IMR-90 (cell line): Measurements from ENCODE around the gene C2CD4C. TPM values are rescaled to one million over a fixed set of nuclear protein-coding genes. Genes with fewer than 3 reads are reported as not detected.

ENCODE experiments used
- ATAC-seq: fragments of 200-7000 bp; cut with Tn5 transposase; 2 replicates; pipeline ENCODE4 v1.9.1; 2020; ENCODE audit warnings: low read depth, mild to moderate bottlenecking, moderate library complexity
- BruUV-seq: library from RNA; stranded (reverse); fragments of 400-500 nt; replicated peaks from 2 replicates; lab custom pipeline; 2021; lab: Mats Ljungman, UMichigan
- CTCF ChIA-PET: fragments of 300-600 bp; formaldehyde crosslinking; extraction: SDS; loops from one replicate; lab custom pipeline; 2021; ENCODE audit warnings: antibody characterized with exemption; lab: Yijun Ruan, JAX
- POLR2A ChIA-PET: fragments of 300-600 bp; sonication (Branson Sonifier 250); formaldehyde crosslinking; loops from one replicate; lab custom pipeline; 2022; ENCODE audit warnings: antibody characterized with exemption; ENCODE audit not compliant: unreplicated experiment; lab: Charles Lee
- DNase-seq: peaks from one replicate; pipeline ENCODE4 v3.0.0; 2013
- H2AFZ ChIP-seq: replicated peaks from 2 replicates; pipeline ENCODE3; 2013; ENCODE audit warnings: low read length, mild to moderate bottlenecking; ENCODE audit not compliant: poor library complexity
- H2AK5ac ChIP-seq: 2 replicates; pipeline ENCODE4 v1.6.1; 2013; ENCODE audit warnings: low read depth, low read length, inconsistent platforms
- H2AK9ac ChIP-seq: replicated peaks from 2 replicates; pipeline ENCODE3; 2013; ENCODE audit warnings: mild to moderate bottlenecking, low read depth, low read length, moderate library complexity; ENCODE audit not compliant: poor library complexity
- H2BK120ac ChIP-seq: 2 replicates; pipeline ENCODE4 v1.6.1; 2013; ENCODE audit warnings: low read depth, low read length, inconsistent platforms
- H2BK15ac ChIP-seq: 3 replicates; pipeline ENCODE4 v1.6.1; 2013; ENCODE audit warnings: low read depth, low read length, inconsistent platforms
- H2BK20ac ChIP-seq: 2 replicates; pipeline ENCODE4 v1.6.1; 2013; ENCODE audit warnings: low read depth, mild to moderate bottlenecking, inconsistent platforms, low read length, moderate library complexity
- H2BK5ac ChIP-seq: 2 replicates; pipeline ENCODE4 v1.6.1; 2013; ENCODE audit warnings: mild to moderate bottlenecking, low read depth, low read length, inconsistent platforms; ENCODE audit not compliant: poor library complexity, severe bottlenecking
- H3K14ac ChIP-seq: replicated peaks from 2 replicates; pipeline ENCODE4 v1.6.1; 2013; ENCODE audit warnings: low read depth, low read length, inconsistent platforms
- H3K18ac ChIP-seq: 2 replicates; pipeline ENCODE4 v1.6.1; 2013; ENCODE audit warnings: low read depth, low read length, control low read depth
- H3K23ac ChIP-seq: 2 replicates; pipeline ENCODE4 v1.6.1; 2013; ENCODE audit warnings: low read depth, low read length, inconsistent platforms
- H3K27ac ChIP-seq: 2 replicates; pipeline ENCODE4 v1.5.1; 2013; ENCODE audit warnings: mild to moderate bottlenecking, control low read depth, low read length; ENCODE audit not compliant: insufficient read depth
- H3K27me3 ChIP-seq: 2 replicates; pipeline ENCODE4 v1.6.1; 2013; ENCODE audit warnings: low read length; ENCODE audit not compliant: control insufficient read depth, insufficient read depth
- H3K36me3 ChIP-seq: 2 replicates; pipeline ENCODE4 v1.6.1; 2013; ENCODE audit warnings: low read length, mixed read lengths; ENCODE audit not compliant: control insufficient read depth, insufficient read depth
- H3K4ac ChIP-seq: 2 replicates; pipeline ENCODE4 v1.6.1; 2013; ENCODE audit warnings: low read depth, low read length, inconsistent platforms
- H3K4me1 ChIP-seq: 2 replicates; pipeline ENCODE4 v1.6.1; 2013; ENCODE audit warnings: low read length, mixed read lengths; ENCODE audit not compliant: control insufficient read depth, insufficient read depth
- H3K4me2 ChIP-seq: 2 replicates; pipeline ENCODE4 v1.6.1; 2013; ENCODE audit warnings: low read depth, mild to moderate bottlenecking, control low read depth, low read length, moderate library complexity
- H3K4me3 ChIP-seq: 2 replicates; pipeline ENCODE4 v1.5.1; 2013; ENCODE audit warnings: low read depth, mild to moderate bottlenecking, control low read depth, low read length, moderate library complexity; ENCODE audit not compliant: insufficient read depth
- H3K56ac ChIP-seq: 2 replicates; pipeline ENCODE4 v1.6.1; 2013; ENCODE audit warnings: low read length, inconsistent platforms; ENCODE audit not compliant: insufficient read depth; ENCODE audit errors: extremely low read depth
- H3K79me1 ChIP-seq, 2 experiments: 2 replicates each; pipeline ENCODE4 v1.6.1; 2013; ENCODE audit warnings: low read length in 2 of 2, inconsistent platforms in 1 of 2, low read depth in 1 of 2
- H3K9ac ChIP-seq: 2 replicates; pipeline ENCODE4 v1.6.1; 2013; ENCODE audit warnings: low read depth, low read length, control low read depth
- H3K9me1 ChIP-seq: 2 replicates; pipeline ENCODE4 v1.6.1; 2013; ENCODE audit warnings: low read length, inconsistent platforms; ENCODE audit not compliant: insufficient read depth
- H3K9me3 ChIP-seq: 2 replicates; pipeline ENCODE4 v1.6.1; 2013; ENCODE audit warnings: low read length; ENCODE audit not compliant: control insufficient read depth, insufficient read depth
- H4K20me1 ChIP-seq: 2 replicates; pipeline ENCODE4 v1.6.1; 2013; ENCODE audit warnings: low read length, inconsistent platforms; ENCODE audit not compliant: insufficient read depth
- H4K5ac ChIP-seq: 2 replicates; pipeline ENCODE4 v1.6.1; 2013; ENCODE audit warnings: mild to moderate bottlenecking, low read depth, low read length, control low read depth
- H4K8ac ChIP-seq, 2 experiments: 2 replicates each; pipeline ENCODE4 v1.6.1; 2013; ENCODE audit warnings: low read depth in 2 of 2, low read length in 2 of 2, control low read depth in 1 of 2, inconsistent platforms in 1 of 2
- H4K91ac ChIP-seq: 2 replicates; pipeline ENCODE4 v1.6.1; 2013; ENCODE audit warnings: low read depth, low read length, inconsistent platforms; ENCODE audit not compliant: insufficient read depth
- BHLHE40 ChIP-seq: fragments of 150-350 bp; IDR thresholded peaks from 2 replicates; pipeline ENCODE4 v1.6.1; 2016; ENCODE audit warnings: mild to moderate bottlenecking, low read depth, low read length
- CEBPB ChIP-seq: IDR thresholded peaks from 2 replicates; pipeline ENCODE4 v1.6.1; 2012; ENCODE audit warnings: low read depth, low read length, improper control_type of control experiment
- CHD1 ChIP-seq: IDR thresholded peaks from 2 replicates; pipeline ENCODE4 v1.6.1; 2012; ENCODE audit warnings: low read depth, low read length, improper control_type of control experiment
- FOS ChIP-seq: fragments of 150-350 bp; IDR thresholded peaks from 2 replicates; pipeline ENCODE4 v1.6.1; 2016; ENCODE audit warnings: low read depth, low read length
- MAFK ChIP-seq: IDR thresholded peaks from 2 replicates; pipeline ENCODE4 v1.6.1; 2012; ENCODE audit warnings: low read depth, low read length, improper control_type of control experiment
- MXI1 ChIP-seq: IDR thresholded peaks from 2 replicates; pipeline ENCODE4 v1.6.1; 2012; ENCODE audit warnings: low read depth, mild to moderate bottlenecking, low read length, moderate library complexity, borderline replicate concordance
- NFE2L2 ChIP-seq: fragments of 150-350 bp; IDR thresholded peaks from 2 replicates; pipeline ENCODE4 v1.6.1; 2016; ENCODE audit warnings: low read depth, mild to moderate bottlenecking, low read length
- POLR2A ChIP-seq: IDR thresholded peaks from 2 replicates; pipeline ENCODE4 v1.6.1; 2012; ENCODE audit warnings: mild to moderate bottlenecking, low read depth, low read length
- RAD21 ChIP-seq: IDR thresholded peaks from 2 replicates; pipeline ENCODE4 v1.6.1; 2012; ENCODE audit warnings: low read length, improper control_type of control experiment
- RCOR1 ChIP-seq: IDR thresholded peaks from 2 replicates; pipeline ENCODE4 v1.6.1; 2012; ENCODE audit warnings: mild to moderate bottlenecking, low read length, improper control_type of control experiment; ENCODE audit not compliant: insufficient replicate concordance
- RFX5 ChIP-seq: IDR thresholded peaks from 2 replicates; pipeline ENCODE4 v1.8.0; 2012; ENCODE audit warnings: low read depth, mild to moderate bottlenecking, low read length, moderate library complexity
- SMC3 ChIP-seq: fragments of 150-350 bp; IDR thresholded peaks from 2 replicates; pipeline ENCODE4 v1.6.1; 2016; ENCODE audit warnings: low read depth, mild to moderate bottlenecking, antibody characterized with exemption, low read length, moderate library complexity
- WGBS, 2 experiments: methylation state at CpG; one replicate each; pipeline versions ENCODE4 v1.1.5 to v1.1.7; 2013; ENCODE audit warnings: missing lambda C conversion rate in 2 of 2; ENCODE audit not compliant: insufficient read length in 1 of 2; ENCODE audit errors: extremely low coverage in 2 of 2; 5-methylcytosine and 5-hydroxymethylcytosine counted together
- dilution Hi-C: fragments of 300-500 bp; cut with HindIII; formaldehyde crosslinking; loops from one replicate; pipeline ENCODE4 v1.14.3; 2018; ENCODE audit warnings: low sequenced_read_pairs; ENCODE audit not compliant: unreplicated experiment
- in situ Hi-C: fragments of 300-500 bp; cut with MboI; formaldehyde crosslinking; loops from 3 replicates; pipeline ENCODE4 v1.14.3; 2019; ENCODE audit warnings: low sequenced_read_pairs, inconsistent platforms, mixed read lengths
- intact Hi-C: fragments of 100-400 bp; cut with micrococcal nuclease; formaldehyde crosslinking; loops from 2 replicates; pipeline ENCODE4 v1.10.0; 2022
- polyA plus RNA-seq, 3 experiments: library from polyadenylated mRNA; depleted of rRNA; stranded (reverse); fragments of >200 nt; gene quantifications; 2 replicates each; pipeline ENCODE4 v1.2.3, GENCODE V29; 2012; ENCODE audit warnings: low replicate concordance in 1 of 3
- total RNA-seq: library from RNA; depleted of rRNA; stranded (reverse); fragments of >200 nt; gene quantifications from 2 replicates; pipeline ENCODE4 v1.2.3, GENCODE V29; 2012
- TF ChIP-seq, protein P1 (sequence below): fragments of 150-350 bp; IDR thresholded peaks from 2 replicates; pipeline ENCODE4 v1.6.1; 2016; ENCODE audit warnings: low read depth, mild to moderate bottlenecking, low read length, moderate library complexity, borderline replicate concordance
- TF ChIP-seq, protein P2 (sequence below): conservative IDR thresholded peaks from 2 replicates; pipeline ENCODE4 v1.5.1; 2012; ENCODE audit warnings: mild to moderate bottlenecking, low read depth, low read length, improper control_type of control experiment
- TF ChIP-seq, protein P3 (sequence below): fragments of 150-350 bp; IDR thresholded peaks from 2 replicates; pipeline ENCODE4 v1.6.1; 2017; ENCODE audit warnings: mild to moderate bottlenecking, antibody characterized with exemption, low read length, low read depth

The C2CD4C gene
- total and polyA plus RNA-seq, 2 of the 4 experiments (the other 2 are of a cell fraction) = under 0.01 to 0.07 TPM

DNA sequence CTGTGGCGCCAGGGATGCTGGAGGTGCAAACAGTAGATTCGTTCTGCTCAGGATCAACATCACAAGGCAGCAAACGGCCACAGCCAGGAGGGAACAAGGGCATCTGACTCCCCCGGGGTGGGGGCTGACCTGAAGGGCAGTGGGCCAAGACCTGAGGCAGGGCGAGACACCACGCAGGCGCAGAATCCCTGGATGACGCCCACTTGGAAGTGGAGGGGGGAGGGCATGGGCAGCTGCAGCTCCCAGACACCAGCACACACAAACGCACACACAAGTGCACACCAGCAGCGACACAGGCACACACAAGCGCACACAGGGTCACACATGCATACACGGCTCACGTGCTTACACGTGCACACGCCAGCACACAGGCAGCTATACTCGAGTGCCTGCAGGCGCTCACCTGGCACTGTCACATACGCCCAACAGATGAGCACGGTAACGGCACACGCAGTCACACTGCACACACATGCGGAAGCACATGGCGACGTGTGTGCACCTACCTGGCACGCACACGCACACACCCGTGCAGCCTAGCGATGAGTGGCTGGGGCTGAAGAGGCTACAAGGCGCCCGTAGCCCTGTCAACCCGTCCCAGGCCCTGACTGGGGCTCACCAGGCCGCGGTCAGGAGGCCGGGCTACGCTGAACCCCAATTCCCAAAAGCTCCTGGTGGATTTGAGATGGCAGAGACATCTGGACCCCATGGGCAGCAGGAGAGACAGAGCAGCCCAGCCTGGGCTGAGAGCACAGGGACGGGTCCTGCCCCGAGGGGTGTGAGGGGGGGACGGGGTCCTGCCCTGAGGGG, 5.5 kb downstream of the C2CD4C start:
- no peaks in the 10 kb centered on the region for H3K79me1 ChIP-seq
- intact Hi-C loops (no loop called here), dilution Hi-C loops (no loop called here), in situ Hi-C loops (no loop called here)
- POLR2A ChIA-PET = interaction anchor here (0.5 kb wide), 1 partner anchor 18 kb away, joined by 4 read pairs; no protein-coding TSS in a partner anchor
- no peak overlapping the region for H2AFZ ChIP-seq
- H3K27ac ChIP-seq = no peak overlapping the region
- no peak overlapping the region for H3K14ac ChIP-seq
- DNase-seq (no peak), ATAC-seq (no peak)
- H3K23ac ChIP-seq = no peak overlapping the region
- no peak overlapping the region for H4K91ac ChIP-seq
- H3K4me2 ChIP-seq = no peak overlapping the region
- peaks cover 15% of the 10 kb centered on the region for H3K27me3 ChIP-seq
- no peaks in the 10 kb centered on the region for H3K9me3 ChIP-seq
- H3K4me3 ChIP-seq = no peak overlapping the region
- no peak overlapping the region for H2BK15ac ChIP-seq
- H2BK5ac ChIP-seq = no peak overlapping the region
- CTCF ChIA-PET = no interaction called here
- WGBS, 2 experiments = 79% methylated on average over 20 of the region's 38 CpGs; no CpG with 5 or more reads in 1 of the 2 experiments
- H3K56ac ChIP-seq = no peak overlapping the region
- no peak overlapping the region for H2AK5ac ChIP-seq
- H3K18ac ChIP-seq = no peak overlapping the region
- H4K5ac ChIP-seq = no peak overlapping the region
- no peak overlapping the region for H3K9ac ChIP-seq
- peaks cover 5% of the 10 kb centered on the region; the same call in 1 of the 2 replicates for H4K20me1 ChIP-seq
- H3K4ac ChIP-seq = no peak overlapping the region
- H4K8ac ChIP-seq = no peak overlapping the region
- H2BK120ac ChIP-seq = no peak overlapping the region
- H3K4me1 ChIP-seq = no peaks in the 10 kb centered on the region
- no peaks in the 10 kb centered on the region for H3K36me3 ChIP-seq
- no peak overlapping the region for H2BK20ac ChIP-seq
- no peak overlapping the region for H2AK9ac ChIP-seq
- no peaks in the 10 kb centered on the region for H3K9me1 ChIP-seq
- no TSS peak for BruUV-seq
- no peak for TF ChIP-seq CEBPB
- TF ChIP-seq MXI1 = no peak
- no peak for TF ChIP-seq CHD1
- no peak for TF ChIP-seq SMC3
- TF ChIP-seq BHLHE40 = no peak
- TF ChIP-seq FOS = no peak
- TF ChIP-seq MAFK = no peak
- TF ChIP-seq, protein P1, sequence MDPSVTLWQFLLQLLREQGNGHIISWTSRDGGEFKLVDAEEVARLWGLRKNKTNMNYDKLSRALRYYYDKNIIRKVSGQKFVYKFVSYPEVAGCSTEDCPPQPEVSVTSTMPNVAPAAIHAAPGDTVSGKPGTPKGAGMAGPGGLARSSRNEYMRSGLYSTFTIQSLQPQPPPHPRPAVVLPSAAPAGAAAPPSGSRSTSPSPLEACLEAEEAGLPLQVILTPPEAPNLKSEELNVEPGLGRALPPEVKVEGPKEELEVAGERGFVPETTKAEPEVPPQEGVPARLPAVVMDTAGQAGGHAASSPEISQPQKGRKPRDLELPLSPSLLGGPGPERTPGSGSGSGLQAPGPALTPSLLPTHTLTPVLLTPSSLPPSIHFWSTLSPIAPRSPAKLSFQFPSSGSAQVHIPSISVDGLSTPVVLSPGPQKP = no peak
- no peak for TF ChIP-seq RAD21
- TF ChIP-seq, protein P2, sequence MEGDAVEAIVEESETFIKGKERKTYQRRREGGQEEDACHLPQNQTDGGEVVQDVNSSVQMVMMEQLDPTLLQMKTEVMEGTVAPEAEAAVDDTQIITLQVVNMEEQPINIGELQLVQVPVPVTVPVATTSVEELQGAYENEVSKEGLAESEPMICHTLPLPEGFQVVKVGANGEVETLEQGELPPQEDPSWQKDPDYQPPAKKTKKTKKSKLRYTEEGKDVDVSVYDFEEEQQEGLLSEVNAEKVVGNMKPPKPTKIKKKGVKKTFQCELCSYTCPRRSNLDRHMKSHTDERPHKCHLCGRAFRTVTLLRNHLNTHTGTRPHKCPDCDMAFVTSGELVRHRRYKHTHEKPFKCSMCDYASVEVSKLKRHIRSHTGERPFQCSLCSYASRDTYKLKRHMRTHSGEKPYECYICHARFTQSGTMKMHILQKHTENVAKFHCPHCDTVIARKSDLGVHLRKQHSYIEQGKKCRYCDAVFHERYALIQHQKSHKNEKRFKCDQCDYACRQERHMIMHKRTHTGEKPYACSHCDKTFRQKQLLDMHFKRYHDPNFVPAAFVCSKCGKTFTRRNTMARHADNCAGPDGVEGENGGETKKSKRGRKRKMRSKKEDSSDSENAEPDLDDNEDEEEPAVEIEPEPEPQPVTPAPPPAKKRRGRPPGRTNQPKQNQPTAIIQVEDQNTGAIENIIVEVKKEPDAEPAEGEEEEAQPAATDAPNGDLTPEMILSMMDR = no peak
- TF ChIP-seq RCOR1 = no peak
- TF ChIP-seq NFE2L2 = no peak
- TF ChIP-seq, protein P3, sequence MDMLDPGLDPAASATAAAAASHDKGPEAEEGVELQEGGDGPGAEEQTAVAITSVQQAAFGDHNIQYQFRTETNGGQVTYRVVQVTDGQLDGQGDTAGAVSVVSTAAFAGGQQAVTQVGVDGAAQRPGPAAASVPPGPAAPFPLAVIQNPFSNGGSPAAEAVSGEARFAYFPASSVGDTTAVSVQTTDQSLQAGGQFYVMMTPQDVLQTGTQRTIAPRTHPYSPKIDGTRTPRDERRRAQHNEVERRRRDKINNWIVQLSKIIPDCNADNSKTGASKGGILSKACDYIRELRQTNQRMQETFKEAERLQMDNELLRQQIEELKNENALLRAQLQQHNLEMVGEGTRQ = no peak
- no peak for TF ChIP-seq POLR2A
- no peak for TF ChIP-seq RFX5
